ENCODE data around the gene ZFAND3. TPM values are rescaled to one million over a fixed set of nuclear protein-coding genes. Genes with fewer than 3 reads are reported as not detected.
"Not testable (repeated sequence)": the region's sequence is repeated elsewhere in the genome, so short reads cannot be mapped to it uniquely, and the experiment has no call there.

The ZFAND3 gene
- total and polyA plus RNA-seq, 2 experiments from 2014 or later, result 16.9 to 28.2 TPM

- H3K27me3 Mint-ChIP-seq (ENCODE audit: insufficient read depth, low read depth, poor library complexity), result peaks cover 4% of the 10 kb centered on the region
- peaks cover 24% of the 10 kb centered on the region for H3K4me1 Mint-ChIP-seq
Observed at GRCh38 chr6:38119516-38119915, 300.0 kb downstream of the ZFAND3 start.

GRCh38 chr6:38124224-38124926 is 304.8 kb downstream of the ZFAND3 start:
- H3K36me3 Mint-ChIP-seq (ENCODE audit: low read depth), result peaks cover 35% of the 10 kb centered on the region
- H4K20me1 ChIP-seq (replicated peaks; ENCODE audit: insufficient read depth), result not testable (repeated sequence)

More at GRCh38 chr6:38119516-38119915, 300.0 kb downstream of the ZFAND3 start:
- TF ChIP-seq ETS1 (IDR thresholded peaks at IDR 0.05) (no peak), NANOG (IDR thresholded peaks at IDR 0.05; ENCODE audit: borderline replicate concordance) (no peak), ZNF331 (CRISPR knock-in tag; IDR thresholded peaks at IDR 0.05; ENCODE audit: low read depth) (no peak), CTCF (conservative IDR thresholded peaks at IDR 0.05; ENCODE audit: low read depth in 2 of 2) (no peak)
- Histone ChIP-seq H3K27ac (ENCODE audit: low read depth) (no peak overlapping the region), H2AFZ (no peak overlapping the region), H3K4me2 (0 out of 2 replicates have a peak overlapping the region, but pooled peaks have one; percentile 33), H3K79me2 (replicated peaks; ENCODE audit: insufficient read depth) (no peaks in the 10 kb centered on the region), H3K9me2 (ENCODE audit: insufficient read depth) (no peaks in the 10 kb centered on the region; the same call in 1 of the 2 replicates), H4K20me1 (replicated peaks; ENCODE audit: insufficient read depth) (no peaks in the 10 kb centered on the region), H3F3A (replicated peaks; ENCODE audit: low read depth) (no peaks in the 10 kb centered on the region), H3K36me3 (ENCODE audit: insufficient read depth) (no peaks in the 10 kb centered on the region), H3K27me3 (ENCODE audit: insufficient read depth) (no peaks in the 10 kb centered on the region), H3K4me1 (ENCODE audit: insufficient read depth) (peaks cover 13% of the 10 kb centered on the region), H3K4me3 (no peak overlapping the region)
- ATAC-seq (no peak; the same call in 2 of the 3 replicates), DNase-seq (ENCODE audit: low spot score) (peak; percentile 28)
- Mint-ChIP-seq H3K4me3 (no peak overlapping the region), H3K9me3 (no peaks in the 10 kb centered on the region; the same call in 2 of the 3 replicates), H3K36me3 (ENCODE audit: low read depth) (peaks cover 11% of the 10 kb centered on the region), H3K27ac (no peak overlapping the region)

GRCh38 chr6:38127284-38127683 is 307.8 kb downstream of the ZFAND3 start:
- no peak for DNase-seq (ENCODE audit: low spot score)
- peaks cover 41% of the 10 kb centered on the region for H3K36me3 Mint-ChIP-seq (ENCODE audit: low read depth)
- no peak for TF ChIP-seq ZNF114 (CRISPR knock-in tag; IDR thresholded peaks at IDR 0.05)
- no peak for TF ChIP-seq JUNB (IDR thresholded peaks at IDR 0.05; ENCODE audit: unreplicated experiment)
- TF ChIP-seq REST (IDR thresholded peaks at IDR 0.05; ENCODE audit: unreplicated experiment), result no peak

More at GRCh38 chr6:38124224-38124926, 304.8 kb downstream of the ZFAND3 start:
- H3K36me3 ChIP-seq (ENCODE audit: insufficient read depth); H3K9me2 ChIP-seq (ENCODE audit: insufficient read depth); H3K4me3 Mint-ChIP-seq; ATAC-seq; H3K4me2 ChIP-seq; H3K4me1 ChIP-seq (ENCODE audit: insufficient read depth); DNase-seq (ENCODE audit: low spot score); H3K4me3 ChIP-seq; H3K79me2 ChIP-seq (replicated peaks; ENCODE audit: insufficient read depth); H2AFZ ChIP-seq; H3K27me3 ChIP-seq (ENCODE audit: insufficient read depth); H3K27me3 Mint-ChIP-seq (ENCODE audit: insufficient read depth, low read depth, poor library complexity); H3K27ac ChIP-seq (ENCODE audit: low read depth); H3K27ac Mint-ChIP-seq; H3K4me1 Mint-ChIP-seq; H3F3A ChIP-seq (replicated peaks; ENCODE audit: low read depth): not testable (repeated sequence)
- peaks cover 10% of the 10 kb centered on the region; the same call in 1 of the 3 replicates for H3K9me3 Mint-ChIP-seq

More at GRCh38 chr6:38127284-38127683, 307.8 kb downstream of the ZFAND3 start:
- H3K4me3 ChIP-seq, result no peak overlapping the region
- H3K9me3 Mint-ChIP-seq, result peaks cover 12% of the 10 kb centered on the region; the same call in 1 of the 3 replicates
- no peaks in the 10 kb centered on the region for H3K36me3 ChIP-seq (ENCODE audit: insufficient read depth)
- no peak overlapping the region for H2AFZ ChIP-seq
- ATAC-seq, result no peak
- peaks cover 5% of the 10 kb centered on the region; the same call in 2 of the 3 replicates for H3K4me1 Mint-ChIP-seq
- H3K4me3 Mint-ChIP-seq, result no peak overlapping the region
- no peaks in the 10 kb centered on the region for H3K27me3 ChIP-seq (ENCODE audit: insufficient read depth)
- no peaks in the 10 kb centered on the region; the same call in 1 of the 2 replicates for H3K4me1 ChIP-seq (ENCODE audit: insufficient read depth)
- H3K9me2 ChIP-seq (ENCODE audit: insufficient read depth), result no peaks in the 10 kb centered on the region; the same call in 1 of the 2 replicates
- no peaks in the 10 kb centered on the region for H3K27me3 Mint-ChIP-seq (ENCODE audit: insufficient read depth, low read depth, poor library complexity)
- H3K4me2 ChIP-seq, result no peak overlapping the region
- H4K20me1 ChIP-seq (replicated peaks; ENCODE audit: insufficient read depth), result no peaks in the 10 kb centered on the region; the same call in 1 of the 2 replicates
- H3K27ac ChIP-seq (ENCODE audit: low read depth), result 0 out of 2 replicates have a peak overlapping the region, but pooled peaks have one; percentile 18
- no peaks in the 10 kb centered on the region for H3F3A ChIP-seq (replicated peaks; ENCODE audit: low read depth)
- peaks cover 15% of the 10 kb centered on the region for H3K79me2 ChIP-seq (replicated peaks; ENCODE audit: insufficient read depth)
- no peak overlapping the region for H3K27ac Mint-ChIP-seq

Data from GM23338 (cell line).